OCI-LY7 (cell line): ENCODE data around the gene TBC1D24. TPM values are rescaled to one million over a fixed set of nuclear protein-coding genes. Genes with fewer than 3 reads are reported as not detected.

Experiments used
- BruUV-seq: library from RNA; stranded (reverse); fragments of 400-500 nt; replicated peaks from 2 replicates; lab custom pipeline; 2021; lab: Mats Ljungman, UMichigan
- CTCF ChIA-PET: fragments of 300-600 bp; sonication (Branson Sonifier 250); formaldehyde crosslinking; loops from one replicate; lab custom pipeline; 2022; ENCODE audit warnings: antibody characterized with exemption; ENCODE audit not compliant: unreplicated experiment; lab: Charles Lee
- POLR2A ChIA-PET: fragments of 300-600 bp; sonication (Branson Sonifier 250); formaldehyde crosslinking; loops from one replicate; lab custom pipeline; 2022; ENCODE audit warnings: antibody characterized with exemption; lab: Charles Lee
- DNase-seq: peaks from one replicate; pipeline ENCODE4 v3.0.0-alpha.2; 2015; ENCODE audit warnings: low spot score
- H2AFZ ChIP-seq: fragments of 200-600 bp; sonication (generic), shearing (Covaris generic); 2 replicates; pipeline ENCODE4 v1.6.1; 2014; ENCODE audit warnings: mild to moderate bottlenecking, antibody characterized with exemption, low read length, moderate library complexity
- H3K27ac ChIP-seq: fragments of 200-600 bp; sonication (generic); 2 replicates; pipeline ENCODE4 v1.5.1; 2014; ENCODE audit warnings: mixed run types, low read depth, mild to moderate bottlenecking, moderate library complexity, low read length, inconsistent platforms; ENCODE audit not compliant: poor library complexity, severe bottlenecking
- H3K36me3 ChIP-seq: fragments of 200-600 bp; sonication (generic); 2 replicates; pipeline ENCODE4 v1.6.1; 2014; ENCODE audit warnings: mild to moderate bottlenecking, antibody characterized with exemption, low read length, moderate library complexity, mixed read lengths; ENCODE audit not compliant: insufficient read depth
- H3K4me1 ChIP-seq: fragments of 200-600 bp; sonication (generic); 2 replicates; pipeline ENCODE4 v1.5.1; 2014; ENCODE audit warnings: mild to moderate bottlenecking, low read length; ENCODE audit not compliant: insufficient read depth, poor library complexity, severe bottlenecking
- H3K4me2 ChIP-seq: fragments of 200-600 bp; sonication (generic); 2 replicates; pipeline ENCODE4 v1.6.1; 2014; ENCODE audit warnings: mild to moderate bottlenecking, low read length
- H3K4me3 ChIP-seq: fragments of 200-600 bp; sonication (generic); 2 replicates; pipeline ENCODE4 v1.5.1; 2014; ENCODE audit warnings: mild to moderate bottlenecking, low read depth, low read length; ENCODE audit not compliant: poor library complexity, severe bottlenecking
- H3K79me2 ChIP-seq: fragments of 200-600 bp; sonication (generic); 2 replicates; pipeline ENCODE4 v1.6.1; 2016; ENCODE audit warnings: low read depth, mild to moderate bottlenecking, low read length, moderate library complexity, mixed read lengths; ENCODE audit not compliant: insufficient read depth
- H3K9me2 ChIP-seq: fragments of 200-600 bp; sonication (generic); 2 replicates; pipeline ENCODE4 v1.6.1; 2016; ENCODE audit warnings: mild to moderate bottlenecking, low read length, mixed read lengths; ENCODE audit not compliant: insufficient read depth
- H3K9me3 ChIP-seq: fragments of 200-600 bp; sonication (generic); 2 replicates; pipeline ENCODE4 v1.6.1; 2014; ENCODE audit warnings: mild to moderate bottlenecking, mixed run types, low read length, mixed read lengths
- H4K20me1 ChIP-seq: fragments of 200-600 bp; sonication (generic); 2 replicates; pipeline ENCODE4 v1.6.1; 2014; ENCODE audit warnings: mild to moderate bottlenecking, antibody characterized with exemption, low read length, moderate library complexity, mixed read lengths; ENCODE audit not compliant: insufficient read depth
- EZH2phosphoT487 ChIP-seq: fragments of 200-600 bp; sonication (generic); IDR thresholded peaks from 2 replicates; pipeline ENCODE4 v1.6.1; 2018; ENCODE audit warnings: low read depth, borderline replicate concordance, mild to moderate bottlenecking, mixed run types, antibody characterized with exemption, low read length, moderate library complexity, mixed read lengths
- intact Hi-C: fragments of 100-400 bp; cut with micrococcal nuclease; formaldehyde crosslinking; loops from one replicate; pipeline ENCODE4 v1.10.0; 2022; ENCODE audit not compliant: unreplicated experiment
- total RNA-seq, 2 experiments: library from RNA; depleted of rRNA in 1 of 2; stranded (reverse); fragments of >200 nt in 1 of 2; shearing (Covaris generic) in 1 of 2; gene quantifications; 2 replicates each; pipeline ENCODE4 v1.2.3, GENCODE V29; 2014 to 2022
- TF ChIP-seq, protein P1 (sequence below): fragments of 200-600 bp; sonication (generic); conservative IDR thresholded peaks from 2 replicates; pipeline ENCODE4 v1.5.1; 2014; ENCODE audit warnings: mild to moderate bottlenecking, antibody characterized with exemption, low read length, moderate library complexity, mixed read lengths

Gene TBC1D24
- total RNA-seq, 2 experiments from 2014 or later: 23.4 to 34.7 TPM

DNA sequence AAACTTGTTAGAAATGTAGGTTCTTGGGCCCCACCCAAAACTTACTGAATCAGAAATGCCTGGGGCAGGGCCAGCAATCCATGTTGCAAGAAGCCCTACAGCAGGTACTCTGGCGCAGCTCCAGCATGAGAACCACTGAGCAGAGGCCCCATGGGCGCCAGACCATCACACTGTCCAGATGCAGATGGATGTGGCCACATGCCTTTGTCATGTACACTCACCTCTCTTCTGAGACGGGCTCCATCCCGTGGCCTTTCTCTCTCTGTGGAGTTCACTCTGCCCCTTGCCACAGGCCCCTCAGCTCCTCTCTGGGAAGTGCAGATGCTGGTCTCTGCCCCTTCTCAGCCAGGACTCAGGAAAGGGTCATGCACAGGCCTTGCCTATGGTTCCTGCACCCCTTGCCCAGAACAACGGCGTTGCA is 48.0 kb upstream of the TBC1D24 start:
- H2AFZ ChIP-seq: no peak overlapping the region
- intact Hi-C loops: loop anchor here (10.0 kb wide), 1 partner anchor 272 kb away; the partner anchor contains the start of gene TRAF7
- BruUV-seq: no TSS peak
- H3K79me2 ChIP-seq: peaks cover 23% of the 10 kb centered on the region
- ChIA-PET CTCF (no interaction called here), POLR2A (interaction anchor here (0.6 to 0.7 kb wide), 2 partner anchors 13 to 111 kb away, joined by 3 read pairs; partner anchors contain the start of gene PDPK1)
- H3K4me3 ChIP-seq: no peak overlapping the region
- no peak overlapping the region for H3K4me2 ChIP-seq
- no peaks in the 10 kb centered on the region for H3K9me2 ChIP-seq
- H3K27ac ChIP-seq: no peak overlapping the region
- peaks cover 31% of the 10 kb centered on the region for H3K4me1 ChIP-seq
- H3K36me3 ChIP-seq: peaks cover 16% of the 10 kb centered on the region
- no peak for TF ChIP-seq EZH2phosphoT487
- TF ChIP-seq, protein P1, sequence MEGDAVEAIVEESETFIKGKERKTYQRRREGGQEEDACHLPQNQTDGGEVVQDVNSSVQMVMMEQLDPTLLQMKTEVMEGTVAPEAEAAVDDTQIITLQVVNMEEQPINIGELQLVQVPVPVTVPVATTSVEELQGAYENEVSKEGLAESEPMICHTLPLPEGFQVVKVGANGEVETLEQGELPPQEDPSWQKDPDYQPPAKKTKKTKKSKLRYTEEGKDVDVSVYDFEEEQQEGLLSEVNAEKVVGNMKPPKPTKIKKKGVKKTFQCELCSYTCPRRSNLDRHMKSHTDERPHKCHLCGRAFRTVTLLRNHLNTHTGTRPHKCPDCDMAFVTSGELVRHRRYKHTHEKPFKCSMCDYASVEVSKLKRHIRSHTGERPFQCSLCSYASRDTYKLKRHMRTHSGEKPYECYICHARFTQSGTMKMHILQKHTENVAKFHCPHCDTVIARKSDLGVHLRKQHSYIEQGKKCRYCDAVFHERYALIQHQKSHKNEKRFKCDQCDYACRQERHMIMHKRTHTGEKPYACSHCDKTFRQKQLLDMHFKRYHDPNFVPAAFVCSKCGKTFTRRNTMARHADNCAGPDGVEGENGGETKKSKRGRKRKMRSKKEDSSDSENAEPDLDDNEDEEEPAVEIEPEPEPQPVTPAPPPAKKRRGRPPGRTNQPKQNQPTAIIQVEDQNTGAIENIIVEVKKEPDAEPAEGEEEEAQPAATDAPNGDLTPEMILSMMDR: no peak
- H4K20me1 ChIP-seq: peaks cover 17% of the 10 kb centered on the region
- no peak for DNase-seq
- H3K9me3 ChIP-seq: no peaks in the 10 kb centered on the region

DNA sequence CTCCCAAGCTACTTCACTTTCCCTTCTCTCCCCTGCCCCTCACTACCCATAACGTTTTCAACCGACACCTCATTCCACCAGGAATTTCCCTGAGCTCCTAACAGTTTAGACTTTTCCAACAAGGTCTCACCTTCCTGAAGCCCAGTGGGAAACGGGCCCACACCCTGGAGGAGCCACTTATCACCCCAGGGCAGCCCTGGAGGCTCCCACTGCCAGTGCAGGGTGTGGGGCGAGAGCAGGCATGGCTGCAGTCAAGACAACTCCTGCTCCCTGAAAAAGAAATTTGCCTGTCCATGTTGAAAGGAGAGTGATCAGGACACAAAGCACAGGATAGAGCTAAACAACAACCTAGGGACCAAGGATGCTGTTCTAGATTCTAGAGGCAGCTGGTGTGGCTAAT is 47.4 kb upstream of the TBC1D24 start:
- CTCF ChIA-PET: no interaction called here
- Histone ChIP-seq H3K36me3 (peaks cover 22% of the 10 kb centered on the region), H3K4me2 (peak overlapping the region; percentile 78), H3K4me3 (peak overlapping the region; percentile 87), H4K20me1 (peaks cover 17% of the 10 kb centered on the region), H2AFZ (no peak overlapping the region), H3K4me1 (peaks cover 26% of the 10 kb centered on the region), H3K9me3 (no peaks in the 10 kb centered on the region), H3K9me2 (no peaks in the 10 kb centered on the region), H3K27ac (no peak overlapping the region), H3K79me2 (peaks cover 29% of the 10 kb centered on the region)
- DNase-seq: no peak
- intact Hi-C loops: loop anchor here (10.0 kb wide), 1 partner anchor 273 kb away; the partner anchor contains the start of gene TRAF7
- no TSS peak for BruUV-seq
- POLR2A ChIA-PET: interaction anchor here (0.6 to 0.7 kb wide), 2 partner anchors 14 to 110 kb away, joined by 3 read pairs; partner anchors contain the start of gene PDPK1
- TF ChIP-seq EZH2phosphoT487: no peak

DNA sequence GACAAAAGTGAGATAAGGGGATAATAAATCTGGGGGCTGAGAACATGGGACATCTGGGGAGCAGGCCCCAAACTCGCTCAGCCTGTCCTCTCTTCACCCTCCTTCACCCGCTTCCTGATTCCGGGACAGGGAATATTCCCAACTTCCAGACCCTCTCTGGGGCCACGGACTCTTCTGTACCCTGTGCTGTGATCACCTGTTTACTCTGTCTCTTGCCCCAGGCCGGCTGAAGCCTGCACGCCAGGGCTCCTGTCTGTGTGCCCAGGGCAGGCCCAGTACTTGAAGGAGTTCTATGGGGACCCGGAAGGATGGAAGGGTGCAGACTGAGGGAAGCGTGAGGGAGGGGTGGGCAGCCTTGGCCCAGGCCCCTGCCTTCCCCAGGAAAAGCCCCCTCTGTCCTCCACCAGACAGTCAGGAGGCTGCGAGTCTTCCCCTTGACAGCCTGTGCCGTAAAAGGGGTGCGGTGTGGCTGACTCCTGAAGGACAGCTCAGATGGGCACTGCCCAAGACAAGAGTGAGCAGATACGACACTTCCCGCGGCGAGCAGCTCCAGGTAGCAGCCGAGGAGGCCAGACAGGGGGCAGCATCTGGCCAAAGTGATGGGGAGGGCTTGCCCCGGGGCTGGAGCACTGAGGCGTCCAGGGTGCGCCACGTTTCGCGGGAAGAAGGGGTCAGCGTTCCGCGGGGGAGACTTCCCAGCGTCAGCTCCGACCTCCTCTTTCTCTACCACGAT is 46.7 kb upstream of the TBC1D24 start:
- Histone ChIP-seq H3K36me3 (peaks cover 29% of the 10 kb centered on the region), H2AFZ (0 out of 2 replicates have a peak overlapping the region, but pooled peaks have one; percentile 40), H3K4me2 (peak overlapping the region; percentile 78), H4K20me1 (peaks cover 17% of the 10 kb centered on the region), H3K79me2 (peaks cover 36% of the 10 kb centered on the region), H3K9me3 (no peaks in the 10 kb centered on the region), H3K27ac (peak overlapping the region; percentile 60), H3K9me2 (no peaks in the 10 kb centered on the region), H3K4me1 (peaks cover 26% of the 10 kb centered on the region), H3K4me3 (peak overlapping the region; percentile 87)
- CTCF ChIA-PET: no interaction called here
- TF ChIP-seq EZH2phosphoT487: no peak
- TF ChIP-seq, protein P1: peak; percentile 46
- intact Hi-C loops: loop anchor here (10.0 kb wide), 1 partner anchor 273 kb away; the partner anchor contains the start of gene TRAF7
- BruUV-seq: TSS peak; percentile 83
- POLR2A ChIA-PET: no interaction called here
- DNase-seq: peak; percentile 51
